ENCODE measurements around the gene LRRC46.
A peak's percentile ranks its signal among the peaks of the same experiment; 100 is the strongest.

Gene LRRC46

GRCh38 chr17:47812146-47812920, 19.1 kb upstream of the LRRC46 start:
- peaks cover 64% of the 10 kb centered on the region for H3K36me3 ChIP-seq (ENCODE audit: control insufficient read depth, insufficient read depth, low read length)
- peaks cover 90% of the 10 kb centered on the region for H3K4me1 ChIP-seq (ENCODE audit: control insufficient read depth, insufficient read depth, low read length)
- H3K27me3 ChIP-seq (ENCODE audit: control insufficient read depth, insufficient read depth, low read length) = no peaks in the 10 kb centered on the region
- no peak overlapping the region for H3K4me3 ChIP-seq (ENCODE audit: low read length)
- no peaks in the 10 kb centered on the region for H3K9me3 ChIP-seq (ENCODE audit: control insufficient read depth, low read length)
- H3K9ac ChIP-seq (ENCODE audit: low read length) = no peak overlapping the region

- Histone ChIP-seq H3K36me3 (ENCODE audit: control insufficient read depth, insufficient read depth, low read length) (peaks cover 64% of the 10 kb centered on the region), H3K4me3 (ENCODE audit: low read length) (no peak overlapping the region), H3K4me1 (ENCODE audit: control insufficient read depth, insufficient read depth, low read length) (peaks cover 95% of the 10 kb centered on the region), H3K9ac (ENCODE audit: low read length) (no peak overlapping the region), H3K9me3 (ENCODE audit: control insufficient read depth, low read length) (no peaks in the 10 kb centered on the region), H3K27me3 (ENCODE audit: control insufficient read depth, insufficient read depth, low read length) (no peaks in the 10 kb centered on the region)
Measured at GRCh38 chr17:47813077-47813476, 18.4 kb upstream of the LRRC46 start.

GRCh38 chr17:47813512-47814031, 17.9 kb upstream of the LRRC46 start:
- no peaks in the 10 kb centered on the region for H3K9me3 ChIP-seq (ENCODE audit: control insufficient read depth, low read length)
- H3K4me3 ChIP-seq (ENCODE audit: low read length) = no peak overlapping the region
- no peak overlapping the region for H3K9ac ChIP-seq (ENCODE audit: low read length)
- peaks cover 96% of the 10 kb centered on the region for H3K4me1 ChIP-seq (ENCODE audit: control insufficient read depth, insufficient read depth, low read length)
- peaks cover 64% of the 10 kb centered on the region for H3K36me3 ChIP-seq (ENCODE audit: control insufficient read depth, insufficient read depth, low read length)
- H3K27me3 ChIP-seq (ENCODE audit: control insufficient read depth, insufficient read depth, low read length) = no peaks in the 10 kb centered on the region

GRCh38 chr17:47815106-47815918, 16.2 kb upstream of the LRRC46 start:
- Histone ChIP-seq H3K9ac (ENCODE audit: low read length) (no peak overlapping the region), H3K27me3 (ENCODE audit: control insufficient read depth, insufficient read depth, low read length) (no peaks in the 10 kb centered on the region), H3K36me3 (ENCODE audit: control insufficient read depth, insufficient read depth, low read length) (peaks cover 65% of the 10 kb centered on the region), H3K9me3 (ENCODE audit: control insufficient read depth, low read length) (no peaks in the 10 kb centered on the region), H3K4me1 (ENCODE audit: control insufficient read depth, insufficient read depth, low read length) (peaks cover 89% of the 10 kb centered on the region), H3K4me3 (ENCODE audit: low read length) (no peak overlapping the region)

DNA sequence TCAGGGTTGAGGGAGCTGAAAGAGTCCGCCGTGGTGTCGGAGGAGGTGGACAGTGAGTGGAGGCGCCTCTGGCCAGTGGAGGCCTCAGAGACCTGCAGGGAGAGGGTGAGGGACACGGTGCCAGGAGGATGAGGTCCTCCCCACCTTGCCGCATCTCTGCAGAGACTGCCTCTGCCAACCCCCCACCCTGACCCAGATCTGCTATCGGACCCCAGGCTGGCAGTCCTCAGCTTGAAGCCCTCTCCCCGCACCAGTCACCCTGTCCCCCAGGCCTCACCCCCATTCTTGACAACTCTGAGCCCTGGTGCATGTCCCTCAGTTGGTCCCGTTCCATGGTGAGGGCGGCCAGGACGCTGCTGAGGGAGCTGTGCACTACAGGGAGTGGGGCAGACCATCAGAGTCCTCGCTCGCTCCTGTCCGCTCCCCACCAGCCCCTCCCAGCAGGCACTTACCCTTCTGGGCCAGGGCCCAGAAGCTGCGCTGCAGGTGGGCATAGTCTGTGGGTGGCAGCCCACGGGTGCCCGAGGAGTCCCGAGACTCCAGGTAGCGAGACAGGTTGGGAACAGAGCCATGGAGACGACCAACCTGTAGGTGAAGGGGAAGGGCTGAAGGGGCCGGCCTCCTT, 15.2 kb upstream of the LRRC46 start:
- peaks cover 65% of the 10 kb centered on the region for H3K36me3 ChIP-seq (ENCODE audit: control insufficient read depth, insufficient read depth, low read length)
- peaks cover 80% of the 10 kb centered on the region for H3K4me1 ChIP-seq (ENCODE audit: control insufficient read depth, insufficient read depth, low read length)
- no peaks in the 10 kb centered on the region for H3K27me3 ChIP-seq (ENCODE audit: control insufficient read depth, insufficient read depth, low read length)
- H3K4me3 ChIP-seq (ENCODE audit: low read length) = no peak overlapping the region
- no peaks in the 10 kb centered on the region for H3K9me3 ChIP-seq (ENCODE audit: control insufficient read depth, low read length)
- H3K9ac ChIP-seq (ENCODE audit: low read length) = no peak overlapping the region

- Histone ChIP-seq H3K9ac (ENCODE audit: low read length) (no peak overlapping the region), H3K36me3 (ENCODE audit: control insufficient read depth, insufficient read depth, low read length) (peaks cover 65% of the 10 kb centered on the region), H3K9me3 (ENCODE audit: control insufficient read depth, low read length) (no peaks in the 10 kb centered on the region), H3K27me3 (ENCODE audit: control insufficient read depth, insufficient read depth, low read length) (no peaks in the 10 kb centered on the region), H3K4me1 (ENCODE audit: control insufficient read depth, insufficient read depth, low read length) (peaks cover 76% of the 10 kb centered on the region), H3K4me3 (ENCODE audit: low read length) (no peak overlapping the region)
Measured at GRCh38 chr17:47816947-47817346, 14.5 kb upstream of the LRRC46 start.

DNA sequence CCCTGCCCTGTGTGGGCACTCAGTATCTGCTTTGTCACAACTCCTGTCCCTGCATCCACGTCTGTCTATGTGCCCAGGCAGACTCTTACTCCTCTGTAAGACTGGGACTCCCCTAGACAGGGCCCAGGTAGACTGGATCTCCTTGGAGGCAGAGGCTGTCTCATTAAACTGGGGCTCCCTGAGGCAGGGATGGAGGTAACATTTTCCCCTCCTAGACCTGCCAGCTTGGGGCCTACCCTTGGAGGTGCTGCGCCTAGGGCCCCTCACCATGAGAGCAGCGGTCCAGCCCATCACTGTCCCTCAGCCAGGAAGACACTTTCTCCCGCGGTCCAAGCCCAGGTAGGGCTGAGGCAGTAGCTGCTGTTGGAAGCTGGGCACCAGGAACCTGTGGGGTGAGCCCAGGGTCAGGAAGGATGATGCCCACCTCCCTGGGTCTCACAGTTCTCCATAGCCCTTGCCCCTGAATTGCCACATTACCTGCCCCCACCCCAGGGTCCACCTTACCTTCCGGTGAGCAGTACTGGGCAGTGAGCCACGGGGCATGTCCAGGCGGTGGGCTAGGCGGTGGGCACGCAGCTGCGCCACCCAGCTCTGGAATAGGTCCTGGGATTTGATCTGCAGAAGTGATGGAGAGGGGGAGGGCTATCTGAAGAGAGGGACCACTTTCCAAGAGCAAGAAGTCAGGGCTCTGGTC, 13.3 kb upstream of the LRRC46 start:
- Histone ChIP-seq H3K36me3 (ENCODE audit: control insufficient read depth, insufficient read depth, low read length) (peaks cover 60% of the 10 kb centered on the region), H3K4me3 (ENCODE audit: low read length) (no peak overlapping the region), H3K9ac (ENCODE audit: low read length) (no peak overlapping the region), H3K4me1 (ENCODE audit: control insufficient read depth, insufficient read depth, low read length) (peaks cover 73% of the 10 kb centered on the region), H3K9me3 (ENCODE audit: control insufficient read depth, low read length) (no peaks in the 10 kb centered on the region), H3K27me3 (ENCODE audit: control insufficient read depth, insufficient read depth, low read length) (no peaks in the 10 kb centered on the region)

- H3K9ac ChIP-seq (ENCODE audit: low read length) = no peak overlapping the region
- no peaks in the 10 kb centered on the region for H3K9me3 ChIP-seq (ENCODE audit: control insufficient read depth, low read length)
- H3K27me3 ChIP-seq (ENCODE audit: control insufficient read depth, insufficient read depth, low read length) = no peaks in the 10 kb centered on the region
- peaks cover 60% of the 10 kb centered on the region for H3K4me1 ChIP-seq (ENCODE audit: control insufficient read depth, insufficient read depth, low read length)
- no peak overlapping the region for H3K4me3 ChIP-seq (ENCODE audit: low read length)
- H3K36me3 ChIP-seq (ENCODE audit: control insufficient read depth, insufficient read depth, low read length) = peaks cover 57% of the 10 kb centered on the region
Measured at GRCh38 chr17:47819475-47819874, 12.0 kb upstream of the LRRC46 start.

GRCh38 chr17:47820033-47820789, 11.3 kb upstream of the LRRC46 start:
- Histone ChIP-seq H3K4me1 (ENCODE audit: control insufficient read depth, insufficient read depth, low read length) (peaks cover 52% of the 10 kb centered on the region), H3K36me3 (ENCODE audit: control insufficient read depth, insufficient read depth, low read length) (peaks cover 50% of the 10 kb centered on the region), H3K9ac (ENCODE audit: low read length) (peak overlapping the region; percentile 94), H3K9me3 (ENCODE audit: control insufficient read depth, low read length) (no peaks in the 10 kb centered on the region), H3K27me3 (ENCODE audit: control insufficient read depth, insufficient read depth, low read length) (no peaks in the 10 kb centered on the region), H3K4me3 (ENCODE audit: low read length) (peak overlapping the region; percentile 98)

GRCh38 chr17:47821031-47821423, 10.4 kb upstream of the LRRC46 start:
- Histone ChIP-seq H3K27me3 (ENCODE audit: control insufficient read depth, insufficient read depth, low read length) (no peaks in the 10 kb centered on the region), H3K36me3 (ENCODE audit: control insufficient read depth, insufficient read depth, low read length) (peaks cover 42% of the 10 kb centered on the region), H3K9me3 (ENCODE audit: control insufficient read depth, low read length) (no peaks in the 10 kb centered on the region), H3K4me3 (ENCODE audit: low read length) (peak overlapping the region; percentile 98), H3K4me1 (ENCODE audit: control insufficient read depth, insufficient read depth, low read length) (peaks cover 44% of the 10 kb centered on the region), H3K9ac (ENCODE audit: low read length) (peak overlapping the region; percentile 94)
